GM21737 (cell line): Measurements from ENCODE around the gene THRA.

Source experiments
- ATAC-seq: cut with Tn5 transposase; IDR thresholded peaks from one replicate; pipeline ENCODE4 v1.9.1; 2021; ENCODE audit warnings: mild to moderate bottlenecking, moderate library complexity; ENCODE audit not compliant: unreplicated experiment

THRA gene

GRCh38 chr17:40025991-40026815, 36.6 kb upstream of the THRA start:
- ATAC-seq, result no peak

GRCh38 chr17:40026816-40027613, 35.8 kb upstream of the THRA start:
- ATAC-seq, result no peak

GRCh38 chr17:40027614-40028012, 35.2 kb upstream of the THRA start:
- ATAC-seq, result no peak

GRCh38 chr17:40028595-40028994, 34.2 kb upstream of the THRA start:
- no peak for ATAC-seq

- no peak for ATAC-seq
Measured at GRCh38 chr17:40031706-40032105, 31.1 kb upstream of the THRA start.

GRCh38 chr17:40032322-40033320, 30.1 kb upstream of the THRA start:
- ATAC-seq, result no peak

- ATAC-seq, result no peak
Measured at GRCh38 chr17:40033339-40033738, 29.4 kb upstream of the THRA start.

- ATAC-seq, result no peak
Measured at GRCh38 chr17:40034426-40035161, 28.2 kb upstream of the THRA start.

GRCh38 chr17:40035162-40035559, 27.6 kb upstream of the THRA start:
- no peak for ATAC-seq

GRCh38 chr17:40038882-40039513, 23.8 kb upstream of the THRA start:
- ATAC-seq, result no peak

- ATAC-seq, result no peak
Measured at GRCh38 chr17:40041196-40041595, 21.6 kb upstream of the THRA start.

GRCh38 chr17:40056379-40057015, 6.3 kb upstream of the THRA start:
- no peak for ATAC-seq

GRCh38 chr17:40058186-40058784, 4.5 kb upstream of the THRA start:
- ATAC-seq, result no peak

GRCh38 chr17:40058865-40059264, 3.9 kb upstream of the THRA start:
- no peak for ATAC-seq

GRCh38 chr17:40059729-40060475, 2.9 kb upstream of the THRA start:
- ATAC-seq, result no peak

- ATAC-seq, result no peak
Measured at GRCh38 chr17:40060887-40061608, 1.7 kb upstream of the THRA start.

GRCh38 chr17:40061609-40062038, 1.1 kb upstream of the THRA start:
- ATAC-seq, result no peak
